ENCODE measurements around the gene PLA2G6.

DNA sequence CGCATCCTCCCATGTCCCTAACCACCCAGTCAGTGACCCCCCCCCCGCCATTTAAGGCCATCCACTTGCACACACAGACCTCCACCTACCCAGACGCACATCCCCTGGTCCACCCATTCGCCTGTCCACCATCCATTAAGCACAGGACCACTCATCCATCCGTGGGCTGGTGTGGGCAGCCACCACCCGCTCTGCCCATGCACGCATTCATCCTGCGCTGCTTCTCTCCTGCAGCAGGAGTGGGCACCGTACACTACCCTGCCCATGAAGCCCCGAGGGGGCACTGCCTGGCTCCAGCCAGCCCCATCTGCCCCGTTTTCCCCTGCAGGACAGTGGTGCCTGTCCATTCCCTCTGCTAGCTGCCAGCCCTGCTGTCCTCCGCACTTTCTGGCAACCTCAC lies 93.8 kb downstream of the PLA2G6 start:
- TF ChIP-seq, protein P1, sequence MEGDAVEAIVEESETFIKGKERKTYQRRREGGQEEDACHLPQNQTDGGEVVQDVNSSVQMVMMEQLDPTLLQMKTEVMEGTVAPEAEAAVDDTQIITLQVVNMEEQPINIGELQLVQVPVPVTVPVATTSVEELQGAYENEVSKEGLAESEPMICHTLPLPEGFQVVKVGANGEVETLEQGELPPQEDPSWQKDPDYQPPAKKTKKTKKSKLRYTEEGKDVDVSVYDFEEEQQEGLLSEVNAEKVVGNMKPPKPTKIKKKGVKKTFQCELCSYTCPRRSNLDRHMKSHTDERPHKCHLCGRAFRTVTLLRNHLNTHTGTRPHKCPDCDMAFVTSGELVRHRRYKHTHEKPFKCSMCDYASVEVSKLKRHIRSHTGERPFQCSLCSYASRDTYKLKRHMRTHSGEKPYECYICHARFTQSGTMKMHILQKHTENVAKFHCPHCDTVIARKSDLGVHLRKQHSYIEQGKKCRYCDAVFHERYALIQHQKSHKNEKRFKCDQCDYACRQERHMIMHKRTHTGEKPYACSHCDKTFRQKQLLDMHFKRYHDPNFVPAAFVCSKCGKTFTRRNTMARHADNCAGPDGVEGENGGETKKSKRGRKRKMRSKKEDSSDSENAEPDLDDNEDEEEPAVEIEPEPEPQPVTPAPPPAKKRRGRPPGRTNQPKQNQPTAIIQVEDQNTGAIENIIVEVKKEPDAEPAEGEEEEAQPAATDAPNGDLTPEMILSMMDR (IDR thresholded peaks at IDR 0.05): no peak
- TF ChIP-seq POLR2A (IDR thresholded peaks at IDR 0.05): no peak

Data from prostate gland (tissue), 2 donors.